ENCODE results near the gene ZNF44.
"Not testable (repeated sequence)": the region's sequence is repeated elsewhere in the genome, so short reads cannot be mapped to it uniquely, and the experiment has no call there.

Gene ZNF44

GRCh38 chr19:12294249-12295158, at the start of gene ZNF44:
ZNF44 (minus strand) TSS chr19:12294883; CDS start chr19:12294694, 189 bp downstream.
- DNase-seq (ENCODE audit: low read depth) = peak; percentile 88

DNA sequence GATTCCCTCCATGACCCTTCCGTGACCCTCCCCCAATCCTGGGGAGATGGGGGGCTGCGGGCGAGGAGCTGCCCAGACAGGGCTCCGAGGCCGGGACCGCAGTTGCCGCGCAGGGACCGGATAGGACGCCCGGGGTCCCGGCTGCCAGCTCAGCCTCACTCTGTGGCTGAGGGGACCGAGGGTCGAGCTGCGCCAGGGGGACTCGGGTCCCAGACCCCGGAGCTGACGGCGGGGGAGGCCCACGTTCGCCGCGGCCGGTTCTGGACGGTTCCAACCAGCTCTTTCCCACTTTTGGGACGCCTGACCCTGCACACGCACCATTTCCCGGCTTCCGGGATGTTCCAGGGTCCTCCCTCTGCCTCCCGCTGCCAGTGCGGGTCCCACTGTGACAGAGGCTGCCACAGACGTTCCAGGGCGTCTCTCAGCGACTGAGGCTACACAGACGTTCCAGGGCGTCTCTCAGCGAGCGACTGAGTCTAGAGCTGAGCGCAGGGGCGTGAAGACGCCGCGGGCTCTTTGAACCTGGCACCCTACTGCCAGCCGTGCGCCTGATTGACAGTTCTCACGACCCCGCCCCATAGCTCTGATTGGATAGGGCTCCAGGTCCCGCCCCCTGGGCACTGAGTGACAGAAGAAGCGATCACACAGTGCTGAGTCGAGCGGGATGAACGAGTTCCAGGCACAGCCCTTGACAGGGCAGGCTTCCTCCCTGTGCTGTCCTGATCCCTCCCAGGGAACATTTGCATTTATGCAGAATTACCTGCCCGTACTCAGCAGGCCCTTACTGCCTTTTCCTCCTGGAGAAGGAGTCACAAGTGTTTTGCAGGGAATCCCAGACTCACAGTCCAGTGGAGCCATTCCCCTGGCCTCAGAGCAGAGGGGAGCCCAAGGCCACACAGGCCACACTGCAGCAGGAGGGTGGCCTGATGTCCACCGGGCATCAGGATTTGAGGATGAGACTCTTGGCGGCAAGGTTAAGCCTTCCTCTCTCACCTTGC, 38.8 kb upstream of the ZNF44 start, which contains the start of gene ZNF563:
ZNF563 (minus strand) TSS at position 472 of the 998 bp plus-strand sequence; CDS start at position 321, 151 bp downstream.
- DNase-seq (ENCODE audit: low read depth) = peak; percentile 96

DNA sequence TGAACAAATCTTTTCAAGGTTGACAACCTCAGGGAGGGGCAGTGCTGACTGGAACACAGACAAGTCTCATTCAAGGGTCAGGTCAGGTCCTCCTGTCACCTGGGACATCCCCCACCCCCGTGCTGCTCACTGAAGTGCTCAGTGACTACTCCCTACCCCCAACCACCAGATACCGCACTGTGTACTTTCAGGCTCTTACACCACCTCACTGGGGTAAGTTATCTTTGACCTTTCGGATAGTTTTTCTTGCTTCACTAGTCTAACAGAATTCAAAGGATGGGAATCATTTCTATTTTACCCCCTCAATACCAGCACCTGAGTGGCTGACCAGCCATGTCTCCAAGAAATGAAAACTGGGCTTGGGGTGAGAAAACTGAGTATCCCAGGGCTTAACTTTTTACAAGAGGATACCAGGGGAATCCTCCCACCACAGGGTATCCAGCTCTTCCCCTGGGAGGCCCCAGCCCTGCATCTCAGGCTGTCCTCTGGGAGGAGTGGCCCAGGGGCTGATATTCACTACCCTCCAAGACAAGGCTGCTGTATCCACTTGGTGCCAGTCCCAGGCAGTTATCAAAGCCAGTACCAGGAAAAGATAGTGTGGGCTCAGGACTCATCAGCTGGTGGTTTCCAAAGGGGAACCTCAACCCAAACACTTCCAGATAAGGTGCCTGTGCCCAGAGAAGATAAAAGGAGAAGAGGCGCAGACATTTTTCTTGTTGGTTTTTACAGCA, 36.7 kb upstream of the ZNF44 start:
- peak; percentile 0 for DNase-seq (ENCODE audit: low read depth)

DNA sequence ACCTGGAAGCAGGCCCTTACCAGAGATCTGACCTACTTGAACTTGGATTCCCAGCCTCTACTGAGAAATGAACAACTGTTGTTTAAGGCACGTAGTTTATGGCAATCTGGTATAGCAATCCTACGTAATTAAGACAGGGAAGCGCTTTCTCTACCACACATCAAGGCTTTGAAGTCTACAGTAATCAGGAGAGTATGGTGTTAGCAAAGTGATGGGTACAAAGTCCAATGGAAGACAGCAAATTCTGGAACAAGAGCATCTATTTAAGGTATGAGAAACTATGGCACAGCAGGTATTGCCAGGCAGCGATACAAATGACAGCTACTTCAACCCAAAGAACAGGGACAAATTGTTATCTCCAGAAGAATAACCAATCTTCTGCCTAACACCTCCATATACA, 35.7 kb upstream of the ZNF44 start:
- DNase-seq (ENCODE audit: low read depth) = no peak

DNA sequence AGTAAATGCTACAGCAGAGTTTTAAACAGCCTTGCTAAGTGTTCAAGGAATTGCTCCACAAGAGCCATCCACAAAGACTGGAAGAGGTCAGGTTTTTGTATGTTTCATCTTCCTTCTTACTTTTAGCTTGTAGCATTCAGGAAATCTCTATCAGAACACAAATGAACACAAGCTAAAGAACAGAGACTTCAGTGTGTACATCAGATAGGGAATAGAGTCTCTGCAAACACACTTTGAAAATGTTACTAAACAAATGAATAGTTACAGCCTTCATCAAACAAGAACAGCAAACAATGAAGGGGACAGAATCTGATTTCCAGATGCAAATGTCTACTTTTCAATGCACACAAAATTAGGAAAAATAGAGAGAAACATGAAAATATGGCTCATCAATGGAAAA, 31.0 kb upstream of the ZNF44 start:
- no peak for DNase-seq (ENCODE audit: low read depth)

DNA sequence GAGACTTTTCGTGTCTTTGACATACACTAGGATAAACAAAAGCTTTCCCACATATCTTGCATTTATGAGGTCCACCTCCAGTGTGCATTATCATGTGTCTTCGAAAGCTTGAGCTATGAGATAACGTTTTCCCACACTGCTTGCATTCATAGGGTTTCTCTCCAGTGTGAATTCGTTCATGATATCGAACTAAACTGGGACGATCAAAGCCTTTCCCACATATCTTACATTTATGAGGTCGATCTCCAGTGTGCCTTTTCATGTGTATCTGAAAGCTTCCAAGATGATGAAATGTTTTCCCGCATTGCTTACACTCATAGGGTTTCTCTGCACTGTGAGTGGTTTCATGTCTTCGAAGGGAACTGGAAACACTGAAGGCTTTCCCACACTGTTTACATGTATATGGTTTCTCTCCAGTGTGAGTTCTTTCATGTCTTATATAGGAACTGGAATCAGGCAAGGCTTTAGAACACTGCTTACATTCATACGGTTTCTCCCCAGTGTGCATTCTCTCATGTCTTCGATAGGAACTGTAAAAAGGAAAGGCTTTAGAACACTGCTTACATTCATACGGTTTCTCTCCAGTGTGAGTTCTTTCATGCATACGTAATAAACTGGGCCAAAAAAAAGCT, 24.2 kb upstream of the ZNF44 start:
- DNase-seq (ENCODE audit: low read depth) = no peak

DNA sequence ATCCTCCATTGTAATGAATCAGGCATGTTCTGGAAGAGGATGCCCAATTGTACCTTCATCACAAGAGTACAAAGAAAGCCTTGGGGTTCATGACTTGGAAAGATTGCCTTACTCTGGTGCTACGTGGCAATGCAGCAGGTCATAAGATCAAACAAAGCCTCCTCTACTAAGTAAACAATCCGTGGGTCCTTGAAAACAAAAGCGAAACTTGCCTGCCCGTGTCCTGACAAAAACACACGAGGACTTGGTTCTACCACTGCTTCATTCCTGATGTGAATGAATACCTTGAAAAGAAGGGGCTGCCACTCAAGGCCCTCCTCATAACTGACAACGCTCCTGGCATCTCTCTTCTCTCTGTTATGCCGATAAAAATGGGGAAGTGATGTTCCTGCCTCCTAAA, 19.9 kb upstream of the ZNF44 start:
- DNase-seq (ENCODE audit: low read depth) = no peak

GRCh38 chr19:12308891-12309290, 14.2 kb upstream of the ZNF44 start:
- not testable (repeated sequence) for DNase-seq (ENCODE audit: low read depth)

GRCh38 chr19:12295191-12295590, 508 bp upstream of the ZNF44 start:
- no peak for DNase-seq (ENCODE audit: low read depth)

- peak; percentile 27 for DNase-seq (ENCODE audit: low read depth)
Observed at GRCh38 chr19:12293777-12294248, 870 bp downstream of the ZNF44 start.

DNA sequence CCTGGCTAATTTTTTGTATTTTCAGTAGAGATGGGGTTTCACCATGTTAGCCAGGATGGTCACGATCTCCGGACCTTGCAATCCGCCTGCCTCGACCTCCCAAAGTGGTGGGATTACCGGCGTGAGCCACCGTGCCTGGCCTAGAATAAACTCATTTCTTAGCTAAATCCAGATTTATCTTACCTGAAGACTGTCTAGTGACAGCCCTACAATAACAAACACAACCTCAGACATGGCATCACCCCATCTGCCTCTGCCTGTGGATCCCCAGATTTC, 5.0 kb downstream of the ZNF44 start:
- DNase-seq (ENCODE audit: low read depth) = no peak

GRCh38 chr19:12287958-12288500, 6.7 kb downstream of the ZNF44 start:
- no peak for DNase-seq (ENCODE audit: low read depth)

- no peak for DNase-seq (ENCODE audit: low read depth)
Observed at GRCh38 chr19:12284631-12285030, 10.1 kb downstream of the ZNF44 start.

DNA sequence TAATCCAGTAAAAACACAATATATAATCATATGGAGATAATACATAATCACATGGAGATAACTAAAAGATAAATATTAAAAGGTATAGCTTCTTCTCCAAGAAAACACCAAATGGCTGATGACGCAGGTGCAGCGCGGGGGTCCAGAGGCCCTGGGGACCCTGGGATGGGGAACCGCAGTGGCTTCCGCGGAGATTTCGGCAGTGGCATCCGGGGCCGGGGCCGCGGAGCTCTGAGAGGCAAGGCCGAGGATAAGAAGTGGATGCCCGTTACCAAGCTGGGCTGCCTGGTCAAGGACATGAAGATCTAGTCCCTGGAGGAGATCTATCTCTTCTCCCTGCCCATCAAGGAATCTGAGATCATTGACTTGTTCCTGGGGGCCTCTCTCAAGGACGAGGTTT, 10.5 kb downstream of the ZNF44 start:
- no peak for DNase-seq (ENCODE audit: low read depth)

DNA sequence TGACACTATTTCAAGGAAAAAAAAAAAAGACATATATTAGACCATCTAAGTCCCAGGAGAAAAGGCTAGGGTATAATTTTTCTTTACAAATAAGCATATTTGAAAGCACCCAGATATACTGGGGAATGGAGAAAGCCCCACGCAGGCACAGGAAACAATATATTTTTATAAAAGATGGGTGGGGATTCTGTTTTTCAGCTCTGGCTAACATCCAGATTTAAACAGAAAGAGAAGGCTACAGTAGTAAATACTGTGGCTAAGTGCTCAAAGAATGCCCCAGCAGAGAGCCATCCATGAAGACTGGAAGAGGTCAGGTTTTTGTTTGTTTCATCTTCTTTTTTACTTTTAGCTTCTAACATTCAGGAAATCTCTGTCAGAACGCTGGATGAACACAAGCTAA, 16.0 kb downstream of the ZNF44 start:
- DNase-seq (ENCODE audit: low read depth) = no peak

DNA sequence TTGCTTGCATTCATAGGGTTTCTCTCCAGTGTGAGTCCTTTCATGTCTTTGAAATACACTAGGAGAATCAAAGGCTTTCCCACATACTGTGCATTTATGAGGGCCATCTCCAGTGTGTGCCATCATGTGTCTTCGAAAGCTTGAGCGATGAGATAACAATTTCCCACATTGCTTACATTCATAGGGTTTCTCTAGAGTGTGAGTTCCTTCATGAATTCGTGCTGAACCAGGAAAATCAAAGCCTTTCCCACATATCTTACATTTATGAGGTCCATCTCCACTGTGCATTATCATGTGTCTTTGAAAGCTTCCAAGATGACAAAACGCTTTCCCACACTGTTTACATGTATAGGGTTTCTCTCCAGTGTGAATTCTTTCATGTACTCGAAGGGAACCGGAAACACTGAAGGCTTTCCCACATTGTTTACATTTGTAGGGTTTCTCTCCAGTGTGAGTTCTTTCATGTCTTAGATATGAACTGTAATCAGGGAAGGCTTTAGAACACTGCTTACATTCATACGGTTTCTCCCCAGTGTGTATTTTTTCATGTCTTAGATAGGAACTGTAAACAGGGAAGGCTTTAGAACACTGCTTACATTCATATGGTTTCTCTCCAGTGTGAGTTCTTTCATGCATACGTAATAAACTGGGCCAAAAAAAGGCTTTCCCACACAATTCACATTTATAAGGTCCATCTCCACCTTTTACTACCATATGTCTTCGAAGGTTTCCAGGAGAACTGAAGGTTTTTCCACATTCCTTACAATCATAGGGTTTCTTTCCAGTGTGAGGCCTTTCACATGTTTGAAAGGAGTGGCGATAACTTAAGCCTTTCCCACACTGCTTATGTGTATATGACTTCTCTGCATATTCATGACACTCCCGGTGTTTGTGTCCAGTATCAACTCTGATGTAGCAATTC, 21.4 kb downstream of the ZNF44 start:
- no peak for DNase-seq (ENCODE audit: low read depth)

DNA sequence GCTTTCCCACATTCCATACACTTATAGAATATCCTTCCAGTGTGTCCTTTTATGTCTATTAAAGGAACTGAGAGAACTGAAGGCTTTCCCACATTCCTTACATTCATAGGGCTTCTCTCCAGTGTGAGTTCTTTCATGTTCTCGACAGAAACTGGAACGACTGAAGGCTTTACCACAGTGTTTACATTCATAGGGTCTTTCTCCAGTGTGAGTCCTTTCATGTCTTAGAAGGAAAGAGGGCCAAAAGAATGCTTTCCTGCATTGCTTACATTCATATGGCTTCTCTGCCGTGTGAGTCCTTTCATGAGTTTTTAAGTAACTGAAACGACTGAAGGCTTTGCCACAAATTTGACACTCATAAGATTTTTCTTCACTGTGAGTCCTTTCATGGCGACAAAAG, 22.3 kb downstream of the ZNF44 start:
- no peak for DNase-seq (ENCODE audit: low read depth)

- DNase-seq (ENCODE audit: low read depth) = no peak
Observed at GRCh38 chr19:12270854-12271253, 23.8 kb downstream of the ZNF44 start.

- no peak for DNase-seq (ENCODE audit: low read depth)
Observed at GRCh38 chr19:12265921-12266704, 28.6 kb downstream of the ZNF44 start.

Data from activated T-helper 1 cell treated with Interleukin-2 at 50 U/mL for 16 hours (primary cell).